Right lung (tissue), 5 donors: ENCODE data around the gene NFIB. TPM values are rescaled to one million over a fixed set of nuclear protein-coding genes. Genes with fewer than 3 reads are reported as not detected.

Experiments used
- DNase-seq, 2 donors: peaks; one replicate each; pipeline ENCODE4 v3.0.0-alpha.2; 2013
- polyA plus RNA-seq, 5 donors: library from polyadenylated mRNA; unstranded; fragments of 120-200 nt; gene quantifications; one replicate each; pipeline versions ENCODE4 v1.2.1 to v1.2.3, GENCODE V29; 2013; ENCODE audit warnings: inconsistent platforms in 1 of 5, low replicate concordance in 1 of 5; ENCODE audit not compliant: insufficient read length in 5 of 5, insufficient read depth in 1 of 5

The NFIB gene
- polyA plus RNA-seq, 5 donors, result 94.6 to 133 (median 118) TPM

GRCh38 chr9:14346231-14346791, 32.4 kb upstream of the NFIB start:
- DNase-seq, result peak; percentile 60 to 61

- DNase-seq, result no peak
These were observed 31.7 kb upstream of the NFIB start for GRCh38 chr9:14345354-14346230.

- DNase-seq, result no peak
These were observed 31.0 kb upstream of the NFIB start for GRCh38 chr9:14344941-14345353.

GRCh38 chr9:14344053-14344524, 30.1 kb upstream of the NFIB start:
- peak; percentile 74 to 79 for DNase-seq

GRCh38 chr9:14343261-14344031, 29.5 kb upstream of the NFIB start:
- no peak for DNase-seq

- DNase-seq, result no peak
These were observed 28.8 kb upstream of the NFIB start for GRCh38 chr9:14342736-14343135.

GRCh38 chr9:14341437-14342122, 27.6 kb upstream of the NFIB start:
- no peak for DNase-seq

GRCh38 chr9:14340994-14341393, 27.1 kb upstream of the NFIB start:
- DNase-seq, result no peak

- DNase-seq, result no peak
These were observed 26.4 kb upstream of the NFIB start for GRCh38 chr9:14340219-14340873.

- DNase-seq, result no peak
These were observed 25.8 kb upstream of the NFIB start for GRCh38 chr9:14339746-14340145.

GRCh38 chr9:14337615-14338014, 23.7 kb upstream of the NFIB start:
- no peak for DNase-seq

- no peak for DNase-seq
These were observed 22.3 kb upstream of the NFIB start for GRCh38 chr9:14336244-14336643.

- no peak for DNase-seq
These were observed 17.2 kb upstream of the NFIB start for GRCh38 chr9:14331120-14331519.

GRCh38 chr9:14327036-14327435, 13.1 kb upstream of the NFIB start:
- DNase-seq, result no peak

- DNase-seq, result no peak
These were observed 12.4 kb upstream of the NFIB start for GRCh38 chr9:14326264-14326826.

- no peak for DNase-seq
These were observed 11.2 kb upstream of the NFIB start for GRCh38 chr9:14325147-14325546.

- no peak for DNase-seq
These were observed 10.2 kb upstream of the NFIB start for GRCh38 chr9:14323985-14324650.

GRCh38 chr9:14323083-14323971, 9.4 kb upstream of the NFIB start:
- DNase-seq, result no peak
